ENCODE data around the gene DIP2C.
A peak's percentile ranks its signal among the peaks of the same experiment; 100 is the strongest.
"Not testable (repeated sequence)": the region's sequence is repeated elsewhere in the genome, so short reads cannot be mapped to it uniquely, and the experiment has no call there.

Gene DIP2C

GRCh38 chr10:340646-341045 is 348.8 kb downstream of the DIP2C start:
- DNase-seq, result no peak

- no peak for DNase-seq
Measured at GRCh38 chr10:339038-339391, 350.5 kb downstream of the DIP2C start.

- peak; percentile 2 for DNase-seq
Measured at GRCh38 chr10:338171-339037, 351.1 kb downstream of the DIP2C start.

GRCh38 chr10:336247-336646 is 353.2 kb downstream of the DIP2C start:
- no peak for DNase-seq

- DNase-seq, result no peak
Measured at GRCh38 chr10:335151-335800, 354.2 kb downstream of the DIP2C start.

DNA sequence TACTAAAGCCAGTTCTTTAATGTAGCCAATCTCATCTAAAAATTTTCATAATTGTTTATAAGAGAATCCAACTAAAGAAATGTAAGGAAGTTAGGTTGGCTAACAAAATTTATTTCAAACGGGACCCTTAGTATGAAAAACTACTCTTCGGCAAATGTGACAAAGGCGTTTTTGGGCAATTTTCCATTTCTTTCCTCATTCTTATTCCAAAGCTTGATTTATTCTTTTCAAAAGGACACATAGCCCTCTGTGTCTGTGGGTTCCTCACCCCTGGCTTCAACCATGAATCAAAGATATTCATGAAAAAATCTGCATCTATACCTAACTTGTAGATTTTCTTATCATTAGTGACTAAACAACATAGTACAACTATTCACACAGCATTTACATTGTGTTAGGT is 358.3 kb downstream of the DIP2C start:
- no peak for DNase-seq

- DNase-seq, result peak; percentile 38
Measured at GRCh38 chr10:329361-330099, 359.9 kb downstream of the DIP2C start.

DNA sequence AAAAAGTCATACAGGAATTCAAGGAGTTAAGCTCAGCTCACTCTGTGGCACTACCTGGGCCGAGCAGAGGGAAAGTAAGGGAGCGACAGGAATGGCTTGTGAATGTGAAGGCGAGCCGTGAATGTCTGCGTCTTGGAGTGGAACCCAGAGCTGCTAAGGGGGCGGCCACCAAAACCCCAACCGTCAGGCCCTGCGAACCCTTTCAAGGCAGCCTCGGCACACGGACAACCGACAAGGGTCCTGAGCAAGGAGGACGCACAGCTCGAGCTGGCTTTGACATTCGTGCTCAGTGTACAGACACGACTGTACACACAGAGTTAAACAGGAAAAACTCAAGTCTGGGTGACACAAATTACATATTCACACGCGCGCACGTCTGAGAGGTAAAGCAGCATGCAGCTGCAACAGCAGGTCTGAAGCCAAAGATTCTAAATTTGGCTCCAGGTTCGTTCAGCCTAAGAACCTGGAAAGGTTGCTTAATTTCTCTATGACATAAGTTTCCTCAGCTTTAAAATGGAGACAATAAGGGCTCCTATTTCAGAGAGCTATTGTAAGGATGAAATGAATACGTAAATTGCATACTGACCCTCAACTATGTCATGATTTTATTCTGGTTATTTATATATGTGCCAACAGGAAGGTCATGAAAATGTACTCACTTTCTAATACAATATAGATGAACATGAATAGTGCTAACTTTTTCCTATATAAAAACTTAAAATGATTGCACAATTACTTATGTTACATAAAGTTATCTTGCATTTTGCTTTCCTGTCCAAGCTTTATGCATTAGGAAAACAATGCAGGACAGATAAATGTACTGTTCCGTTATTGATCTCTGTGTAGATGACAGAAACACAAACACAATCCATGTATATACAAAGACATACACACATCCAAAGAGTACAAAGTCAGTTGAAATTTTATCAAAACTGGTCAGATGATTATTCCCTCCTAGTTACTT is 361.3 kb downstream of the DIP2C start:
- no peak for DNase-seq

GRCh38 chr10:326894-327635 is 362.4 kb downstream of the DIP2C start:
- DNase-seq, result no peak

DNA sequence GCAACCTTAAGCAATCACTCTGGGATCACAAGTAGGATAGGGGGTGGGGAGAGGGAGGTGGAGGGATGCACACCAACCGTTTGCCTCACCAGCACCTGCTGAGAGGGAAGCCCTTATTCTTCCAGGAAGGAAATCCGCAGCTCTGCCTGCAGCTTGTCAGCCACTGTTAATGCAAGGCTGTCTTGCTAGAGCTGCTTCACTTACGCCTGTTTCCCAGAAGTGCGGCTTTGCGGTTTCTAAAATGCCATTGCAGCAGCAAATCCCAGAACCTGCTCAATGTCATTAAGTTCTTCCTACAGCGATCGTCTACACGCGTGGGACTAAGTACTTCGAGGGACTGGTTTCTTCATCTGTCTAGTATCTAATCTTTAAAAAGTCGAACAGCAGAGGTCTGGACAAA is 363.1 kb downstream of the DIP2C start:
- DNase-seq, result no peak

GRCh38 chr10:325282-325681 is 364.2 kb downstream of the DIP2C start:
- DNase-seq, result no peak

GRCh38 chr10:324593-324992 is 364.9 kb downstream of the DIP2C start:
- DNase-seq, result no peak

GRCh38 chr10:323651-324293 is 365.7 kb downstream of the DIP2C start:
- DNase-seq, result no peak

DNA sequence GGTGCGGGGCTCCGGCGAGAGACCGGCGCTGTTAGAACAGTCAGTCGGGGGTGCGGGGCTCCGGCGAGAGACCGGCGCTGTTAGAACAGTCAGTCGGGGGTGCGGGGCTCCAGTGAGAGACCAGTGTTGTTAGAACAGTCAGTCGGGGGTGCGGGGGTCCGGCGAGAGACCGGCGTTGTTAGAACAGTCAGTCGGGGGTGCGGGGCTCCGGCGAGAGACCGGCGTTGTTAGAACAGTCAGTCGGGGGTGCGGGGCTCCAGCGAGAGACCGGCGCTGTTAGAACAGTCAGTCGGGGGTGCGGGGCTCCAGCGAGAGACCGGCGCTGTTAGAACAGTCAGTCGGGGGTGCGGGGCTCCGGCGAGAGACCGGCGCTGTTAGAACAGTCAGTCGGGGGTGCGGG is 366.4 kb downstream of the DIP2C start:
- not testable (repeated sequence) for DNase-seq

DNA sequence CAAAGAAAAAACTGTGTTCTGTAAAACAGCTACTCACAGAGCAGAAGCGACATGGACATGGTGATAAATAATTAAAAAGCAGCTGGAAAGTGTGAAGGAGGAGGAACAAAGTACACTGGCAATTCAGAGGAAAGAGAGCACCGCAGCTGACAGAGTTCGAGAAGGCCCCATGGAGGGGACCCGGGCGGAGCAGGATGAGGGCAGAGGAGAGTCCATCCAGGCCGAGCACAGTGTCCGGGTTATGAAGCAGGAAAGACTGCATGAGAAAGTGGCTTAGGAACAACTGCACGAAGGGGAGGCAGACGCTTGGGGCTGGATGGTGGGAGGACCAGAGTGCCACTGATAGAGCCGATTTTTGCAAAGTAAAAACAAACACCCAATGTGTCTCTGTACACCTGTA is 368.7 kb downstream of the DIP2C start:
- no peak for DNase-seq

- no peak for DNase-seq
Measured at GRCh38 chr10:317926-318325, 371.5 kb downstream of the DIP2C start.

DNA sequence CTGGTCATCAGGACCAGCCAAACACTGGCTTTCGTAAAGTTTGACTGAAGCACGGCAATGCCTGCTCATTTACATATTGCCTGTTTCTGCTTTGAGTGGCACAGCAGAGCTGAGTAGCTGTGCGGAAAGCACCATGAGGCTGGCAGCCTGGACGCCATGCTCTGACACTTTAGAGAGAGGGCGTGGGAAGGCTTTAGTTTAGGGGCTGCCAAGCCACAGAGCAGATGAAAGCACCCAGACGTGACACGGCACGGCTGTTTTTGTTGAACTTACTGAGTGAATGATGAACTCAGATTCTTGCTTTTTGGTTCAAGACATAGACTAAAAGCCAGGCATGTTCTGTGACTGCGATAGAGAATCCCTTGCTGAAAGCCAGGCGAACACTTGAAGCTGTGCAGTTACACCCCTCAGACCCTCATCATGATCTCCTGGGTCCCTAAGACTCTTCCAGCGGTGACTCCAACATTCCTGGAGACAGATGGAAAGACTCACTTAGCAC is 372.1 kb downstream of the DIP2C start:
- DNase-seq, result no peak

- no peak for DNase-seq
Measured at GRCh38 chr10:316390-316789, 373.1 kb downstream of the DIP2C start.

DNA sequence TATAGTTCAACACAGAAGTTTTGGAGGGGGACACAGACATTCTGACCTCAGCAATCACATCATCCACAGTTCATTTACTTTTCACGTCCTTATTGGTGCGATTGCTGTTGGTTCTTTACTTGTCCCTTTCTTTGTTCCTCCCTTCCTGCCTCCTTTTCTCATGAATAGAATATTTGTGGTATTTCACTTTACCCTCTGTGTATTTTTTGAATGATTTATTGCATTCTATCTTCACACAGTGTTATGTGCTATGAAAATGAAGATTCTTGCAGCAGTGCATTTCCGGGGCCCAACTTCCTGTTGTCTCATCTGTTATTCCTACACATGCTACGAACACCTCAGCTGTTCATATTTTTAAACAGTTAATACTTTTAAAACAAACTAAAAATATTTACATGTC is 374.6 kb downstream of the DIP2C start:
- no peak for DNase-seq

- DNase-seq, result no peak
Measured at GRCh38 chr10:314381-314780, 375.1 kb downstream of the DIP2C start.

Data from NCI-H774 (cell line).